Fibroblast of villous mesenchyme (primary cell): ENCODE data around the gene GSTM5. TPM values are rescaled to one million over a fixed set of nuclear protein-coding genes. Genes with fewer than 3 reads are reported as not detected.
A peak's percentile ranks its signal among the peaks of the same experiment; 100 is the strongest.

ENCODE experiments used
- DNase-seq: peaks from one replicate; pipeline ENCODE4 v3.0.0-alpha.2; 2010; ENCODE audit warnings: low read depth
- H3K4me3 ChIP-seq: 2 replicates; pipeline ENCODE4 v1.5.1; 2011; ENCODE audit warnings: low read depth, mild to moderate bottlenecking, low read length
- total RNA-seq: library from RNA; depleted of rRNA; stranded (reverse); fragments of >200 nt; gene quantifications from 2 replicates; pipeline ENCODE4 v1.2.3, GENCODE V29; 2012
- TF ChIP-seq, protein P1 (sequence below): IDR thresholded peaks from 2 replicates; pipeline ENCODE4 v1.5.1; 2012; ENCODE audit warnings: low read depth, mild to moderate bottlenecking, low read length; ENCODE audit not compliant: insufficient read depth

The GSTM5 gene
- total RNA-seq, 1 donor, result 9.1 TPM

DNA sequence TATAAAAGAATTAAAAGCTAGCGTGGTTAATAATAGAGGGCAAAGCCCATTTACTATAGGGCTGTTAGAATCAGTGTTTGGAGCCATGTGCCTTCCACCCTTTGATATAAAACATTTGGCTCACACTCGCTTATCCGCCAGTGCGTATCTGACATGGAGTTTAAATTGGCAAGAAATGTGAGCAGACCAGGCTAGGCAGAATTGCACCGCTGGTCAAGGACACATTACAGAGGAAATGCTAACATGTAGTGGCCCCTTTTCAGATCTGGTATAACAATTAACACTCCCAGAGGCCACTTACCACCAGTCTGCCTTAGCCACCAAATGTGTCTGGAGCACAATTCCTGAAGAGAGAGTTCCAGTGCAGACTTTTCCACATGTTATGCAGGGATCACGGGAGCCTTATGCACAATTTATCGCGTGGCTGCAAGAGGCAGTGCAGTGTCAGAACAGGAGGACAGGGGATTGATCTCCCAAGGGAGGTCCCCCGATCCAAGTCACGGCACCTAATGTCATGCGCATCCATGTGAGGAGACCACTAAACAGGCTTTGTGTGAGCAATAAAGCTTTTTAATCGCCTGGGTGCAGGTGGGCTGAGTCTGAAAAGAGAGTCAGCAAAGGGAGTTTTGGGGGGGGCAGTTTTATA is 14.8 kb downstream of the GSTM5 start:
- H3K4me3 ChIP-seq, result no peak overlapping the region
- TF ChIP-seq, protein P1, sequence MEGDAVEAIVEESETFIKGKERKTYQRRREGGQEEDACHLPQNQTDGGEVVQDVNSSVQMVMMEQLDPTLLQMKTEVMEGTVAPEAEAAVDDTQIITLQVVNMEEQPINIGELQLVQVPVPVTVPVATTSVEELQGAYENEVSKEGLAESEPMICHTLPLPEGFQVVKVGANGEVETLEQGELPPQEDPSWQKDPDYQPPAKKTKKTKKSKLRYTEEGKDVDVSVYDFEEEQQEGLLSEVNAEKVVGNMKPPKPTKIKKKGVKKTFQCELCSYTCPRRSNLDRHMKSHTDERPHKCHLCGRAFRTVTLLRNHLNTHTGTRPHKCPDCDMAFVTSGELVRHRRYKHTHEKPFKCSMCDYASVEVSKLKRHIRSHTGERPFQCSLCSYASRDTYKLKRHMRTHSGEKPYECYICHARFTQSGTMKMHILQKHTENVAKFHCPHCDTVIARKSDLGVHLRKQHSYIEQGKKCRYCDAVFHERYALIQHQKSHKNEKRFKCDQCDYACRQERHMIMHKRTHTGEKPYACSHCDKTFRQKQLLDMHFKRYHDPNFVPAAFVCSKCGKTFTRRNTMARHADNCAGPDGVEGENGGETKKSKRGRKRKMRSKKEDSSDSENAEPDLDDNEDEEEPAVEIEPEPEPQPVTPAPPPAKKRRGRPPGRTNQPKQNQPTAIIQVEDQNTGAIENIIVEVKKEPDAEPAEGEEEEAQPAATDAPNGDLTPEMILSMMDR, result no peak
- no peak for DNase-seq

DNA sequence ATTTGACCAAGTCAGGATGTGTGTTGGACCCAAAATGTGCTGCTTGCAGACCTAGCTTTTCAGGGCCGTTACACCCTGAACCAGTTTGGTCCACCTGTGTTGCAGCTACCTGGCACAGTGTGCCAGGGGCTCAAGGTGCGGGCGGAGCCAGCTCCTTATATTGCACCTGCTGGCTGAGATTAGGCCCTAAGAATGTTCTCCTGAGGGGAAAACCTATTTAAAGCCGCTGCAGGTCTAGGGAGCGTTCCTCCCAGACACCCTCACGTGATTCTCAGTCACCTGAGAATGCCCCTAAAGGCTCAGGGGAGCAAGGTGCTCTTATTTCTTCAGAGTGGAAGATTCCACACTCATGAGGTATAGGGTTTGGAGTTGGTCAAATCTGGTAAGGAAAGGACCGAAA is 16.8 kb downstream of the GSTM5 start:
- TF ChIP-seq, protein P1, result no peak
- no peak overlapping the region for H3K4me3 ChIP-seq
- no peak for DNase-seq

DNA sequence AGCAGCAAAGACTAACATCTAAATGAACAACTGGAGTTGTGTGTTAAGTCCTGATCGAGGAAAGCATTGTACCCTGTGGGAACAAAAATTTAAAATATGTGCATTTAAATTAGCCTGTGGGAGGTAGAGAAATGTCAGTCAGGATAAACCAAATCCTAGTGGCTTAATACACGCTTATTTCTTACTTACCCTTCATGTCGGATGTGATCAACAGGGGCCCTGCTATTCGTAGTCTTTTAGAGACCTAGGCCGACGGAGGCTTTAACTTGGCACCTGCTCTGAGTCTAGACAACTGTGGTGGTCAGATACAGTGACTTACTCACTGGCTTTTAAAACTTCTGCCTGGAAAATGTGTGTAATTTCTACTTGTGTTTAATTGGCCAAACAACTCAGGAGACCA is 18.6 kb downstream of the GSTM5 start:
- no peak overlapping the region for H3K4me3 ChIP-seq
- DNase-seq, result no peak
- TF ChIP-seq, protein P1, result no peak

DNA sequence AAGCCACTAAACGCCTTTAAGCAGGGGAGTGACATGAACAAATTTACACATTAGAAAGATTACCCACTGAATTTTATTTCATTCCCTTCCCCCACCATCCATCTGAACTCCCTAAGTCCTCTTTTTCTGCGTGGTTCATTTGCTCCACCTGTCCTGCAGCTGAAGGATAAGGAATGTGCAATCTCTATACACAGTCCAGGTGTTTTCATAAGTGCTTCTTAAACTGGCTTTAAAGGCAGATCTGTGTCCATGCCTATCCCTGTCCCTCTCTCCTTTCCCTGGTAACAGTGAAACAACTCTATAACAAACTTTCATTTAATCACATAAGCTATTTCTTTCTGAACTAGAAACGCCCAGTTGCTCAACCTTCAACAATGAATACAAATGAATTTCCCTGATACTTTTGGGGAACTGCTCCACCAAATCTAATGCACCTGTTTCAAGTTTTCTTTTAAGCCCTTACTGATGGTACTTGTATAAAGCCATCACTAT is 20.4 kb downstream of the GSTM5 start:
- no peak for DNase-seq
- no peak overlapping the region for H3K4me3 ChIP-seq
- TF ChIP-seq, protein P1, result no peak

DNA sequence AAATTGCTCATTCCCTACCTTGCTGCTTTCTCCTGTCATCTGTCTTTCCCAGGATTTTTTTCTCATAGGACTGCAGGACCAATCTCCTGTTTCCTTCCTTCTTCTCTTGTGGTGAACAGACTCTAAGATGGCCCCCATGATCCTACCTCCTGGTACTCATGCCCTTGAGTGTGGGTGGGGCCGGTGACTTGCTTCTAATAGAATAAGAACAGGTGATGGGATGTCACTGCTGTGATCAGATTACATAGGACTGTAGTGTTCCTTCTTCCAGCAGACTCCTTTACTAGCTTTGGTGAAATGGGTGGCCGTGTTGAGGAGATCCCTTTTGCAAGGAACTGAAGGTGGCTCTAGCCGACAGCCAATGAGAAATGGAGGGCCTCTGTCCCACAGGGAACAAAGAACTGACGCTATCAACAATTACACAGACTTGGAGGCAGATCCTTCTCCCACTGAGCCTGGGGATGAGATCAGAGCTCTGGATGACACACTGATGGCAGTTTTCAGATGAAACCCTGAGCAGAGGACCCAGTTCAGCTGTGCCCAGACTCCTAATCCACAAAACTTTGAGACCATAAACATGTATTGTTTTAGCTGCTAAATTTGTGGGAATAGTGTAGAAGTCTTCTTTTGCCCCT is 21.3 kb downstream of the GSTM5 start:
- TF ChIP-seq, protein P1, result no peak
- H3K4me3 ChIP-seq, result no peak overlapping the region
- DNase-seq, result no peak

DNA sequence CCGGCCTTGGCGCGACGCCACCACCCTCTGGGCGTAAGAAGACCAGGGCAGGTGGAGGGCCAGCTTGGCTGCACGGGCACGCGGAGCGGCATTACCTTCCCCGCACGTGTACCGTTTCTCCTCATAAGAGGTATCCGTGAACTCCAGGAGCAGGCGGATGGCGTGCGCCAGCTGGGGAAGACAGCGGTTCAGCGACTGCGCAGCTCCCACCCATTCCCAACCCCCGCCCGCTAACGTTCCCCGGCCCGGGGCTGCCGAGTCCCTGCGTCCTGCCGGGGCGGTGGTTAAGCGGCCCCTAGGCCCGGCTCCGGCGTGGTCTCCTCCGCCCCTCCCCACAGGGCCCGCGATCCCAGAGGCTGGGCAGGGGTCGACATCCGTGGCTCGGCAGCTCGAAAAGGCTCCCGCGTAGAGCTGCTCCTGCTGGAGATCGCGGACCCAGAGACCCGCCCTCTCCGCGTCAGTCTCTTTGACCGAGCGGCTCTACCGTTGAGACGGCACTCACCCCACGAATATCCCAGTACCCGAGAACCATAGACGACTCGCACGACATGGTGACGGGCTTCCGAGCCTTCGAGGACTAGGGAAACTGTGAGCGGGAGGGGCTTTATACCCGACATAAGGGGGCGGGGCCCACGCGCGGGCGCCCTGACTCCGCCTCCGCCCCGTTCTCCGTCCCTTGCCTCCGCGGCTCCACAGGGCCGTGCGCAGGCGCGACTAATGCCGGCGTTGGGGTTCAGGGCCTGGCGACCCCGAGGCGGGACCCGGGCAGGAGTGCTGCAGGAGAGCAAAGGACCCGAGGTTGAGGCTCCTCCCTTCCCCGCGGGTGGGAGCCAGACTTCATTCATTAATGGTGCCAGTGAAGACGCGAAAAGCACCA is 27.9 kb downstream of the GSTM5 start:
- peak; percentile 68 for DNase-seq
- TF ChIP-seq, protein P1, result no peak
- H3K4me3 ChIP-seq, result peak overlapping the region; percentile 79
